HepG2 (cell line): Measurements from ENCODE around the gene CASP7. TPM values are rescaled to one million over a fixed set of nuclear protein-coding genes. Genes with fewer than 3 reads are reported as not detected.

Experiments
- ARID4A ChIP-seq: sonication (generic); formaldehyde crosslinking; IDR thresholded peaks from 2 replicates; pipeline ENCODE4 v1.5.0; 2020; ENCODE audit warnings: mild to moderate bottlenecking, missing genetic modification reagents, borderline replicate concordance
- HOXA5 ChIP-seq: sonication (generic); formaldehyde crosslinking; IDR thresholded peaks from 2 replicates; pipeline ENCODE4 v1.4.0; 2020; ENCODE audit warnings: missing genetic modification reagents
- HOXA7 ChIP-seq: sonication (generic); formaldehyde crosslinking; IDR thresholded peaks from 2 replicates; pipeline ENCODE4 v1.8.1; 2022; ENCODE audit warnings: mild to moderate bottlenecking, missing genetic modification reagents, moderate library complexity
- IRF1 ChIP-seq: sonication (generic); formaldehyde crosslinking; IDR thresholded peaks from 2 replicates; pipeline ENCODE4 v1.4.0; 2020; ENCODE audit warnings: low read depth, mild to moderate bottlenecking, missing genetic modification reagents
- IRF2 ChIP-seq: IDR thresholded peaks from 2 replicates; pipeline ENCODE4 v1.6.1; 2018; ENCODE audit warnings: missing genetic modification reagents, missing compliant biosample characterization
- KAT2B ChIP-seq: fragments of 150-350 bp; IDR thresholded peaks from 2 replicates; pipeline ENCODE4 v1.6.1; 2014; ENCODE audit warnings: low read depth, low read length, borderline replicate concordance
- RBFOX2 ChIP-seq: fragments of 200-400 bp; formaldehyde crosslinking; IDR thresholded peaks from 2 replicates; pipeline ENCODE4 v1.6.1; 2017; ENCODE audit warnings: low read depth, mild to moderate bottlenecking, low read length
- TCF12 ChIP-seq, 2 experiments: fragments of 450-650 bp in 1 of 2; sonication (generic) in 1 of 2; formaldehyde crosslinking in 1 of 2; IDR thresholded peaks; 2 replicates each; pipeline versions ENCODE4 v1.6.1 to v1.8.0; 2017 to 2022; ENCODE audit warnings: antibody characterized with exemption in 1 of 2, mild to moderate bottlenecking in 1 of 2, missing genetic modification reagents in 1 of 2, moderate library complexity in 1 of 2
- TEF ChIP-seq: sonication (generic); formaldehyde crosslinking; IDR thresholded peaks from 2 replicates; pipeline ENCODE4 v1.5.0; 2020; ENCODE audit warnings: missing genetic modification reagents
- XRCC5 ChIP-seq: fragments of 200-400 bp; formaldehyde crosslinking; optimal IDR thresholded peaks from 2 replicates; pipeline ENCODE3; 2017; ENCODE audit warnings: mild to moderate bottlenecking, low read length
- ZNF276 ChIP-seq: sonication (generic); formaldehyde crosslinking; IDR thresholded peaks from 2 replicates; pipeline ENCODE4 v1.4.0; 2020; ENCODE audit warnings: mild to moderate bottlenecking, low read depth, missing genetic modification reagents
- ZNF280B ChIP-seq: sonication (generic); formaldehyde crosslinking; IDR thresholded peaks from 2 replicates; pipeline ENCODE4 v1.5.0; 2020; ENCODE audit warnings: missing genetic modification reagents, mild to moderate bottlenecking, borderline replicate concordance
- ZNF512 ChIP-seq: sonication (generic); formaldehyde crosslinking; IDR thresholded peaks from 2 replicates; pipeline ENCODE4 v1.4.0; 2020; ENCODE audit warnings: mild to moderate bottlenecking, missing genetic modification reagents
- ZSCAN29 ChIP-seq: sonication (generic); formaldehyde crosslinking; conservative IDR thresholded peaks from 2 replicates; pipeline ENCODE4 v1.4.0; 2020; ENCODE audit warnings: mild to moderate bottlenecking, missing genetic modification reagents
- ZZZ3 ChIP-seq: sonication (generic); formaldehyde crosslinking; IDR thresholded peaks from 2 replicates; pipeline ENCODE4 v1.4.0; 2020; ENCODE audit warnings: missing genetic modification reagents, mild to moderate bottlenecking, borderline replicate concordance
- polyA plus RNA-seq, 8 experiments: library from polyadenylated mRNA; depleted of rRNA in 3 of 8; stranded (reverse) in 7 of 8; unstranded in 1 of 8; fragments of >200 nt; fragmentation: Illumina TruSeq in 4 of 8; extraction: Trizol in 4 of 8; gene quantifications; 2 replicates each; pipeline versions ENCODE4 v1.2.1 to v1.2.3, GENCODE V29; 2011 to 2016; ENCODE audit warnings: low read depth in 4 of 8, missing spikeins in 1 of 8, mixed read lengths in 1 of 8; ENCODE audit not compliant: insufficient read depth in 1 of 8
- total RNA-seq, 5 experiments: library from RNA; depleted of rRNA; stranded (reverse); fragments of >200 nt; fragmentation: Illumina TruSeq; extraction: Trizol; gene quantifications; 2 replicates each; pipeline ENCODE4 v1.2.3, GENCODE V29; 2016; ENCODE audit warnings: low read depth in 1 of 5

CASP7 gene
- total and polyA plus RNA-seq, 2 of the 13 experiments (the other 11 are each of a cell fraction or from before 2014, with no cell fraction given), result 11.9 to 39.3 TPM

GRCh38 chr10:113679463-113680189, at the start of gene CASP7 (continued):
- TF ChIP-seq ARID4A (CRISPR knock-in tag) (peak; percentile 57; the same call in 1 of the 2 replicates), ZZZ3 (CRISPR knock-in tag) (no peak), IRF2 (peak; percentile 100), RBFOX2 (peak; percentile 79), HOXA7 (no peak), TEF (CRISPR knock-in tag) (no peak), KAT2B (no peak), TCF12 (IDR thresholded peaks at IDR 0.05) (no peak), TCF12 (CRISPR knock-in tag; IDR thresholded peaks at IDR 0.05) (no peak), IRF1 (CRISPR knock-in tag) (peak; percentile 98), ZSCAN29 (CRISPR knock-in tag) (no peak), ZNF276 (CRISPR knock-in tag) (no peak), XRCC5 (peak; percentile 35), HOXA5 (CRISPR knock-in tag) (no peak), ZNF512 (CRISPR knock-in tag) (no peak), ZNF280B (CRISPR knock-in tag) (0 out of 2 replicates have a peak, but pooled peaks have one; percentile 6)
